Midbrain (tissue), 1 donor: Measurements from ENCODE around the gene ETDC.

Experiments used
- DNase-seq: peaks from one replicate; lab custom pipeline; 2025; lab: John Stamatoyannopoulos, UW

The ETDC gene

GRCh38 chrX:135346975-135347374 is 37.7 kb downstream of the ETDC start:
- DNase-seq: no peak

- no peak for DNase-seq
These were observed 38.2 kb downstream of the ETDC start for GRCh38 chrX:135347381-135348016.

- DNase-seq: no peak
These were observed 45.0 kb downstream of the ETDC start for GRCh38 chrX:135354288-135354687.
